ENCODE results near the gene ZDHHC19. TPM values are rescaled to one million over a fixed set of nuclear protein-coding genes. Genes with fewer than 3 reads are reported as not detected.
"Not testable (repeated sequence)": the region's sequence is repeated elsewhere in the genome, so short reads cannot be mapped to it uniquely, and the experiment has no call there.

ZDHHC19 gene
- total RNA-seq, 2 donors from 2014 or later: 0.42 TPM; not detected in 1

- no peak overlapping the region for H3K27ac ChIP-seq
- H3K9me3 ChIP-seq: no peaks in the 10 kb centered on the region
- no peak overlapping the region for H3K4me3 ChIP-seq
- no peaks in the 10 kb centered on the region for H3K27me3 ChIP-seq (replicated peaks; ENCODE audit: insufficient read depth)
- ATAC-seq (ENCODE audit: insufficient number of reproducible peaks, low FRiP score, low read depth) (no peak), DNase-seq (ENCODE audit: low spot score) (no peak)
- no peaks in the 10 kb centered on the region for H3K36me3 ChIP-seq
- TF ChIP-seq CTCF (IDR thresholded peaks at IDR 0.05): no peak
- H3K4me1 ChIP-seq (ENCODE audit: control insufficient read depth in 1 of 2, low read depth in 2 of 2): no peaks in the 10 kb centered on the region
These were observed 44.5 kb downstream of the ZDHHC19 start for GRCh38 chr3:196166741-196167140.

- no peak overlapping the region for H3K27ac ChIP-seq
- H3K4me1 ChIP-seq (ENCODE audit: control insufficient read depth in 1 of 2, low read depth in 2 of 2): no peaks in the 10 kb centered on the region
- TF ChIP-seq CTCF (IDR thresholded peaks at IDR 0.05): no peak
- H3K27me3 ChIP-seq (replicated peaks; ENCODE audit: insufficient read depth): no peaks in the 10 kb centered on the region
- DNase-seq (ENCODE audit: low spot score): no peak
- no peak overlapping the region for H3K4me3 ChIP-seq
- ATAC-seq (ENCODE audit: insufficient number of reproducible peaks, low FRiP score, low read depth): no peak
- H3K36me3 ChIP-seq: no peaks in the 10 kb centered on the region
- no peaks in the 10 kb centered on the region for H3K9me3 ChIP-seq
These were observed 45.4 kb downstream of the ZDHHC19 start for GRCh38 chr3:196165850-196166249.

GRCh38 chr3:196165006-196165575, 46.1 kb downstream of the ZDHHC19 start:
- H3K27ac ChIP-seq; H3K4me3 ChIP-seq; H3K9me3 ChIP-seq; H3K36me3 ChIP-seq; H3K4me1 ChIP-seq (ENCODE audit: control insufficient read depth in 1 of 2, low read depth in 2 of 2); H3K27me3 ChIP-seq (replicated peaks; ENCODE audit: insufficient read depth); DNase-seq (ENCODE audit: low spot score); ATAC-seq (ENCODE audit: insufficient number of reproducible peaks, low FRiP score, low read depth): not testable (repeated sequence)

- H3K27me3 ChIP-seq (replicated peaks; ENCODE audit: insufficient read depth): no peaks in the 10 kb centered on the region
- TF ChIP-seq CTCF (IDR thresholded peaks at IDR 0.05): no peak
- DNase-seq (ENCODE audit: low spot score): no peak
- no peaks in the 10 kb centered on the region for H3K4me1 ChIP-seq (ENCODE audit: control insufficient read depth in 1 of 2, low read depth in 2 of 2)
- H3K36me3 ChIP-seq: no peaks in the 10 kb centered on the region
- H3K27ac ChIP-seq: no peak overlapping the region
- no peak for ATAC-seq (ENCODE audit: insufficient number of reproducible peaks, low FRiP score, low read depth)
- H3K9me3 ChIP-seq: no peaks in the 10 kb centered on the region
- no peak overlapping the region for H3K4me3 ChIP-seq
These were observed 46.6 kb downstream of the ZDHHC19 start for GRCh38 chr3:196164576-196164975.

GRCh38 chr3:196163666-196164493, 47.3 kb downstream of the ZDHHC19 start:
- Histone ChIP-seq H3K9me3 (no peaks in the 10 kb centered on the region), H3K4me1 (ENCODE audit: control insufficient read depth in 1 of 2, low read depth in 2 of 2) (no peaks in the 10 kb centered on the region), H3K4me3 (no peak overlapping the region), H3K36me3 (no peaks in the 10 kb centered on the region), H3K27ac (no peak overlapping the region), H3K27me3 (replicated peaks; ENCODE audit: insufficient read depth) (no peaks in the 10 kb centered on the region)
- no peak for ATAC-seq (ENCODE audit: insufficient number of reproducible peaks, low FRiP score, low read depth)
- DNase-seq (ENCODE audit: low spot score): no peak
- no peak for TF ChIP-seq CTCF (IDR thresholded peaks at IDR 0.05)
